Uterus (tissue), 2 donors: ENCODE data around the gene SCO1.

Source experiments
- CTCF ChIP-seq, 4 experiments: fragments of 200-600 bp in 2 of 4; fragments of 450-650 bp in 2 of 4; sonication (generic) in 2 of 4; IDR thresholded peaks; one replicate each; pipeline ENCODE4 v1.5.1; 2016 to 2019; ENCODE audit warnings: antibody characterized with exemption in 4 of 4, mild to moderate bottlenecking in 2 of 4, moderate library complexity in 1 of 4
- POLR2A ChIP-seq, 2 donors: fragments of 450-650 bp; IDR thresholded peaks; one replicate each; pipeline ENCODE4 v1.6.1; 2016; ENCODE audit warnings: antibody characterized with exemption in 2 of 2, mild to moderate bottlenecking in 1 of 2, moderate library complexity in 1 of 2

GRCh38 chr17:10735821-10736220 lies 38.5 kb upstream of the SCO1 start:
- TF ChIP-seq CTCF (IDR thresholded peaks at IDR 0.05) (no peak), POLR2A (IDR thresholded peaks at IDR 0.05) (no peak)
